HL-60 (cell line): ENCODE data around the gene ADIRF.

Source experiments
- POLR2AphosphoS5 ChIP-seq: IDR thresholded peaks from 2 replicates; pipeline ENCODE4 v1.6.1; 2012; ENCODE audit warnings: low read depth
- TF ChIP-seq, protein P1 (sequence below): IDR thresholded peaks from 2 replicates; pipeline ENCODE4 v1.6.1; 2012; ENCODE audit warnings: low read depth; ENCODE audit not compliant: insufficient replicate concordance
- TF ChIP-seq, protein P2 (sequence below): IDR thresholded peaks from one replicate; pipeline ENCODE4 v1.5.1; 2011; ENCODE audit warnings: low read length, control low read depth, inconsistent platforms; ENCODE audit not compliant: insufficient read depth

DNA sequence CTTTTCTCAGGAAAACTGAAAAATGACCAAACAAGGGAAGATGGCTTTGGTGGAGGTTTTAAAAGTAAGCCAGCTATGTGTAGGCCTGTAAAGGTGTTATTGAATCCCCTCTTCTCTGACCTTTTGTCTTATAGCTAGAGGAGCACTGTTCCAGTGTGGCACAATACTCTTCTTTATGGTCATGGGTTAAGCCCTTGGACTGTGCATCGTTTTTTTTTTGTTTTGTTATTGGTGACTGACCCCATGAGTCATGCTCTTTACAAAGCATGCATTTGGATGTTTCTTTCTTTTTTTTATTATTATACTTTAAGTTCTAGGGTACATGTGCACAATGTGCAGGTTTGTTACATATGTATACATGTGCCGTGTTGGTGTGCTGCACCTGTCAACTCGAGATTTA, 32.2 kb downstream of the ADIRF start:
- TF ChIP-seq, protein P1, sequence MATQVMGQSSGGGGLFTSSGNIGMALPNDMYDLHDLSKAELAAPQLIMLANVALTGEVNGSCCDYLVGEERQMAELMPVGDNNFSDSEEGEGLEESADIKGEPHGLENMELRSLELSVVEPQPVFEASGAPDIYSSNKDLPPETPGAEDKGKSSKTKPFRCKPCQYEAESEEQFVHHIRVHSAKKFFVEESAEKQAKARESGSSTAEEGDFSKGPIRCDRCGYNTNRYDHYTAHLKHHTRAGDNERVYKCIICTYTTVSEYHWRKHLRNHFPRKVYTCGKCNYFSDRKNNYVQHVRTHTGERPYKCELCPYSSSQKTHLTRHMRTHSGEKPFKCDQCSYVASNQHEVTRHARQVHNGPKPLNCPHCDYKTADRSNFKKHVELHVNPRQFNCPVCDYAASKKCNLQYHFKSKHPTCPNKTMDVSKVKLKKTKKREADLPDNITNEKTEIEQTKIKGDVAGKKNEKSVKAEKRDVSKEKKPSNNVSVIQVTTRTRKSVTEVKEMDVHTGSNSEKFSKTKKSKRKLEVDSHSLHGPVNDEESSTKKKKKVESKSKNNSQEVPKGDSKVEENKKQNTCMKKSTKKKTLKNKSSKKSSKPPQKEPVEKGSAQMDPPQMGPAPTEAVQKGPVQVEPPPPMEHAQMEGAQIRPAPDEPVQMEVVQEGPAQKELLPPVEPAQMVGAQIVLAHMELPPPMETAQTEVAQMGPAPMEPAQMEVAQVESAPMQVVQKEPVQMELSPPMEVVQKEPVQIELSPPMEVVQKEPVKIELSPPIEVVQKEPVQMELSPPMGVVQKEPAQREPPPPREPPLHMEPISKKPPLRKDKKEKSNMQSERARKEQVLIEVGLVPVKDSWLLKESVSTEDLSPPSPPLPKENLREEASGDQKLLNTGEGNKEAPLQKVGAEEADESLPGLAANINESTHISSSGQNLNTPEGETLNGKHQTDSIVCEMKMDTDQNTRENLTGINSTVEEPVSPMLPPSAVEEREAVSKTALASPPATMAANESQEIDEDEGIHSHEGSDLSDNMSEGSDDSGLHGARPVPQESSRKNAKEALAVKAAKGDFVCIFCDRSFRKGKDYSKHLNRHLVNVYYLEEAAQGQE, result no peak
- TF ChIP-seq POLR2AphosphoS5, result no peak
- TF ChIP-seq, protein P2, sequence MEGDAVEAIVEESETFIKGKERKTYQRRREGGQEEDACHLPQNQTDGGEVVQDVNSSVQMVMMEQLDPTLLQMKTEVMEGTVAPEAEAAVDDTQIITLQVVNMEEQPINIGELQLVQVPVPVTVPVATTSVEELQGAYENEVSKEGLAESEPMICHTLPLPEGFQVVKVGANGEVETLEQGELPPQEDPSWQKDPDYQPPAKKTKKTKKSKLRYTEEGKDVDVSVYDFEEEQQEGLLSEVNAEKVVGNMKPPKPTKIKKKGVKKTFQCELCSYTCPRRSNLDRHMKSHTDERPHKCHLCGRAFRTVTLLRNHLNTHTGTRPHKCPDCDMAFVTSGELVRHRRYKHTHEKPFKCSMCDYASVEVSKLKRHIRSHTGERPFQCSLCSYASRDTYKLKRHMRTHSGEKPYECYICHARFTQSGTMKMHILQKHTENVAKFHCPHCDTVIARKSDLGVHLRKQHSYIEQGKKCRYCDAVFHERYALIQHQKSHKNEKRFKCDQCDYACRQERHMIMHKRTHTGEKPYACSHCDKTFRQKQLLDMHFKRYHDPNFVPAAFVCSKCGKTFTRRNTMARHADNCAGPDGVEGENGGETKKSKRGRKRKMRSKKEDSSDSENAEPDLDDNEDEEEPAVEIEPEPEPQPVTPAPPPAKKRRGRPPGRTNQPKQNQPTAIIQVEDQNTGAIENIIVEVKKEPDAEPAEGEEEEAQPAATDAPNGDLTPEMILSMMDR, result no peak
